ENCODE measurements around the gene RELT.
"Not testable (repeated sequence)": the region's sequence is repeated elsewhere in the genome, so short reads cannot be mapped to it uniquely, and the experiment has no call there.

Gene RELT

DNA sequence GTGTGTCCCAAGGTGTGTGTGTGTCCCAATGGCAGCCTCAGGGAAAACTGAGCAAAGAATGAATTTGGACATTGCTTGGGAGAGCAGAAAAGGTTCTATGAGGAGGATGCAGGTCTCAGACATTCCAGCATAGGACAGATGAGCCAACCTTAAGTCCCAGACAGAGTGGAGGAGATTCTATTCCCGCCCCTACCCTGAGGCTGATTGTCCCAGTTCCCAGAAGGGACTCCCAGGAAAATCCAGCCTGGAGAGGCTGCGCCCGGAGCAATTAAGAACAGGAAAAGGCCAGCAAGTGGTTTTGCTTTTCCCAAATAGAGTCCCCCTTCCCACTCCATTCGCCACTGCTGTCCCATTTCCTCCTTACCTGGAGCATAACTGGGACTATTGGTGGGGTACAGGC, 54.1 kb downstream of the RELT start:
- FAIRE-seq = no peak
- no peak for DNase-seq (ENCODE audit: low spot score)

GRCh38 chr11:73431396-73431795, 55.2 kb downstream of the RELT start:
- no peak for FAIRE-seq
- no peak for DNase-seq (ENCODE audit: low spot score)

- not testable (repeated sequence) for DNase-seq (ENCODE audit: low spot score); FAIRE-seq
Observed at GRCh38 chr11:73436859-73437258, 60.7 kb downstream of the RELT start.

DNA sequence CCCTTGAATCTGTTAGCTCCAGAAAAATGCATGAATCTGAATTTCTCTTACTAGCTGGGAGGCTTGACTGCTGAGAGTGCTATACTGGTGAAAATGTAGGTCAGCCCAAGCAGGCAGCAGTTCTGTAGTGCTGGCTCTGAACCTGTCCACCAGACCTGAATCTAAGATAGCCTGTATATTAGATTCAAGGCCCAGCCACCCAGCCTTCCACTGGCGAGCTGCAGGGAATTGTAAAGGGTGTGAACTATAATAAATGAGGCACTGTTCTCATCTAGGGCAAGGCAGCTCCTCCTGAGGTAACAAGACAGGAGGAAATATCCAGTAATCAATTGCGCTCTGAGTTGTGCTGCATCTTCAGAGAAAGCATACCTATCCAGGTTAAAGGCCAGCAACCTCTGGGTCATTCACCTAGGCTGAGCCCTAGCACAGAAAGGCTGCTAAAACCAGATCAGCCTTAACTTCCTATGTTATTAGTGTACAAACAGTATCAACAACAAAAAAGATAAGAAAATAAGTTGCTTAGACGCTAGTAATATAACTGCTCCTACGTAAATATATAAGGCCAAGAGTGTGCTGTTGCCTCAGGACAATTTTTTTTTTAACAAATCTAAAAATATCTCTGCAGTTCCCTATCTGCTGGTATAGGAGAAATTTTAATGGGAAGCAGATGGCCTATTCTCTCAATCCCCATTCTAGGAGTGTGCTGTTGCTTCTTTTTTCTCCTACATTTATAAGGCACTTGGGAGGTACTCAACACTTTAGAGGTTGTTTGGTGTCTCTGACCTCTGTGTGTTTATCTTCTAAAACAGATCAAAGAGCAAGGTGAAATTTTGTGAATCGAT, 63.0 kb downstream of the RELT start:
- DNase-seq (ENCODE audit: low spot score) = no peak
- FAIRE-seq = no peak

GRCh38 chr11:73445980-73446379, 69.8 kb downstream of the RELT start:
- FAIRE-seq (no peak), DNase-seq (ENCODE audit: low spot score) (no peak)

- FAIRE-seq (no peak), DNase-seq (ENCODE audit: low spot score) (no peak)
Observed at GRCh38 chr11:73446766-73447165, 70.6 kb downstream of the RELT start.

Data from RCC 7860 (cell line).